Muscle of leg (tissue), 11 donors: ENCODE data around the gene CYLD. TPM values are rescaled to one million over a fixed set of nuclear protein-coding genes. Genes with fewer than 3 reads are reported as not detected.

Source experiments
- DNase-seq: peaks from one replicate; pipeline ENCODE4 v3.0.0; 2013
- H3K27ac ChIP-seq: one replicate; pipeline ENCODE4 v1.5.1; 2013; ENCODE audit warnings: mild to moderate bottlenecking, low read length, control low read depth
- H3K27me3 ChIP-seq: one replicate; pipeline ENCODE4 v1.6.1; 2013; ENCODE audit warnings: low read length; ENCODE audit not compliant: control insufficient read depth, insufficient read depth
- H3K36me3 ChIP-seq: one replicate; pipeline ENCODE4 v1.6.1; 2013; ENCODE audit warnings: low read length; ENCODE audit not compliant: control insufficient read depth, insufficient read depth
- H3K4me1 ChIP-seq: one replicate; pipeline ENCODE4 v1.6.1; 2013; ENCODE audit warnings: low read length; ENCODE audit not compliant: control insufficient read depth, insufficient read depth
- H3K4me3 ChIP-seq: one replicate; pipeline ENCODE4 v1.5.1; 2013; ENCODE audit warnings: low read length, control low read depth
- H3K9me3 ChIP-seq: replicated peaks from 2 replicates; pipeline ENCODE4 v1.6.1; 2013; ENCODE audit warnings: low read depth, low read length; ENCODE audit not compliant: control insufficient read depth
- WGBS: methylation state at CpG from one replicate; pipeline ENCODE4 v1.1.5; 2013; ENCODE audit warnings: missing lambda C conversion rate; ENCODE audit not compliant: insufficient coverage; 5-methylcytosine and 5-hydroxymethylcytosine counted together
- polyA plus RNA-seq, 8 donors: library from polyadenylated mRNA; unstranded; fragments of 120-200 nt; gene quantifications; one replicate each; pipeline versions ENCODE4 v1.2.1 to v1.2.3, GENCODE V29; 2013; ENCODE audit warnings: inconsistent platforms in 1 of 8, low replicate concordance in 1 of 8; ENCODE audit not compliant: insufficient read length in 8 of 8, insufficient read depth in 1 of 8
- total RNA-seq: library from RNA; stranded (reverse); fragments of 120-200 nt; gene quantifications from one replicate; pipeline ENCODE4 v1.2.4, GENCODE V29; 2013

Gene CYLD
- total and polyA plus RNA-seq, 9 donors = 18.1 to 29.1 (median 26.1) TPM

GRCh38 chr16:50752471-50753235 is 10.8 kb downstream of the CYLD start:
- H3K36me3 ChIP-seq = peaks cover 21% of the 10 kb centered on the region
- WGBS = 100% methylated on average over 1 of the region's 4 CpGs
- H3K4me3 ChIP-seq = no peak overlapping the region
- H3K4me1 ChIP-seq = no peaks in the 10 kb centered on the region
- H3K9me3 ChIP-seq = no peaks in the 10 kb centered on the region
- H3K27me3 ChIP-seq = no peaks in the 10 kb centered on the region
- no peak for DNase-seq
- H3K27ac ChIP-seq = no peak overlapping the region

GRCh38 chr16:50756473-50756872 is 14.6 kb downstream of the CYLD start:
- Histone ChIP-seq H3K27me3 (no peaks in the 10 kb centered on the region), H3K36me3 (peaks cover 23% of the 10 kb centered on the region), H3K9me3 (no peaks in the 10 kb centered on the region), H3K27ac (no peak overlapping the region), H3K4me3 (no peak overlapping the region), H3K4me1 (no peaks in the 10 kb centered on the region)
- DNase-seq = no peak
- WGBS = no CpG with 5 or more reads among the region's 3 CpGs

- DNase-seq = no peak
- H3K9me3 ChIP-seq = peaks cover 7% of the 10 kb centered on the region
- no peak overlapping the region for H3K27ac ChIP-seq
- no peak overlapping the region for H3K4me3 ChIP-seq
- no peaks in the 10 kb centered on the region for H3K27me3 ChIP-seq
- peaks cover 12% of the 10 kb centered on the region for H3K36me3 ChIP-seq
- no CpG with 5 or more reads among the region's 1 CpG for WGBS
- no peaks in the 10 kb centered on the region for H3K4me1 ChIP-seq
Measured at GRCh38 chr16:50761267-50761666, 19.4 kb downstream of the CYLD start.

- H3K27ac ChIP-seq = no peak overlapping the region
- peaks cover 10% of the 10 kb centered on the region for H3K36me3 ChIP-seq
- no CpG with 5 or more reads among the region's 3 CpGs for WGBS
Measured at GRCh38 chr16:50762241-50762640, 20.4 kb downstream of the CYLD start.

GRCh38 chr16:50763211-50763610 is 21.3 kb downstream of the CYLD start:
- Histone ChIP-seq H3K4me3 (no peak overlapping the region), H3K27me3 (no peaks in the 10 kb centered on the region), H3K4me1 (no peaks in the 10 kb centered on the region), H3K36me3 (peaks cover 8% of the 10 kb centered on the region), H3K27ac (no peak overlapping the region), H3K9me3 (peaks cover 8% of the 10 kb centered on the region)
- WGBS = no CpG with 5 or more reads among the region's 2 CpGs
- DNase-seq = no peak

More at GRCh38 chr16:50762241-50762640, 20.4 kb downstream of the CYLD start:
- DNase-seq = no peak
- no peak overlapping the region for H3K4me3 ChIP-seq
- no peaks in the 10 kb centered on the region for H3K4me1 ChIP-seq
- H3K27me3 ChIP-seq = no peaks in the 10 kb centered on the region
- peaks cover 8% of the 10 kb centered on the region for H3K9me3 ChIP-seq

- no CpG with 5 or more reads among the region's 1 CpG for WGBS
- Histone ChIP-seq H3K27ac (no peak overlapping the region), H3K9me3 (peaks cover 8% of the 10 kb centered on the region), H3K36me3 (peaks cover 3% of the 10 kb centered on the region), H3K4me3 (no peak overlapping the region), H3K27me3 (no peaks in the 10 kb centered on the region), H3K4me1 (no peaks in the 10 kb centered on the region)
- DNase-seq = no peak
Measured at GRCh38 chr16:50765260-50765659, 23.4 kb downstream of the CYLD start.

GRCh38 chr16:50765861-50766260 is 24.0 kb downstream of the CYLD start:
- Histone ChIP-seq H3K9me3 (peaks cover 8% of the 10 kb centered on the region), H3K36me3 (peaks cover 3% of the 10 kb centered on the region)

GRCh38 chr16:50767197-50767596 is 25.3 kb downstream of the CYLD start:
- Histone ChIP-seq H3K4me3 (no peak overlapping the region), H3K27me3 (no peaks in the 10 kb centered on the region), H3K9me3 (peaks cover 8% of the 10 kb centered on the region), H3K4me1 (no peaks in the 10 kb centered on the region), H3K36me3 (peaks cover 3% of the 10 kb centered on the region), H3K27ac (no peak overlapping the region)
- DNase-seq = no peak
- no CpG with 5 or more reads among the region's 2 CpGs for WGBS

More at GRCh38 chr16:50765861-50766260, 24.0 kb downstream of the CYLD start:
- Histone ChIP-seq H3K4me1 (no peaks in the 10 kb centered on the region), H3K27me3 (no peaks in the 10 kb centered on the region), H3K4me3 (no peak overlapping the region), H3K27ac (no peak overlapping the region)
- WGBS = no CpG with 5 or more reads among the region's 1 CpG
- DNase-seq = no peak

GRCh38 chr16:50771366-50771765 is 29.5 kb downstream of the CYLD start:
- WGBS = no CpG with 5 or more reads among the region's 3 CpGs
- H3K27ac ChIP-seq = no peak overlapping the region

GRCh38 chr16:50774405-50774804 is 32.5 kb downstream of the CYLD start:
- no peak overlapping the region for H3K27ac ChIP-seq
- DNase-seq = no peak
- 86% methylated on average over 1 of the region's 5 CpGs for WGBS
- no peaks in the 10 kb centered on the region for H3K9me3 ChIP-seq
- H3K4me1 ChIP-seq = no peaks in the 10 kb centered on the region
- H3K27me3 ChIP-seq = no peaks in the 10 kb centered on the region
- no peak overlapping the region for H3K4me3 ChIP-seq
- peaks cover 3% of the 10 kb centered on the region for H3K36me3 ChIP-seq

More at GRCh38 chr16:50771366-50771765, 29.5 kb downstream of the CYLD start:
- H3K4me3 ChIP-seq = no peak overlapping the region
- H3K9me3 ChIP-seq = peaks cover under 1% of the 10 kb centered on the region
- H3K4me1 ChIP-seq = no peaks in the 10 kb centered on the region
- no peaks in the 10 kb centered on the region for H3K27me3 ChIP-seq
- no peak for DNase-seq
- no peaks in the 10 kb centered on the region for H3K36me3 ChIP-seq
